Heart left ventricle (tissue), 13 donors: ENCODE measurements around the gene COX10.

Source experiments
- CTCF ChIP-seq, 12 donors: fragments of 200-600 bp; sonication (generic) in 4 of 12; IDR thresholded peaks; one replicate each; pipeline versions ENCODE4 v1.5.0 to v1.8.0; 2018 to 2022; ENCODE audit warnings: antibody characterized with exemption in 12 of 12, mild to moderate bottlenecking in 5 of 12
- POLR2A ChIP-seq, 2 donors: fragments of 450-650 bp; IDR thresholded peaks; one replicate each; pipeline ENCODE4 v1.6.1; 2017; ENCODE audit warnings: antibody characterized with exemption in 2 of 2, mild to moderate bottlenecking in 2 of 2, moderate library complexity in 2 of 2
- donor health status: ischemic (EF 13 %, LVEDD 7.1; RV severe dilation, severe dysfunction).
- donor health status: DM: no; HTN: yes; CAD: no.
- donor health status: DM: no; HTN: no; CAD: no.
- donor health status: ischemic (EF 25% LVEDD 6.9; RV normal size, moderate dysfunction).
- donor health status: ischemic (EF 25% LVEDD 5.7; RV mildly dilated, moderate dysfunction).
- donor health status: ischemic (EF 35%, LVEDD 5.7; RV mildly dilated, moderate dysfunction).
- donor health status: nonischemic (EF 11% LVEDD 7.7; RV severe dilation, severe dysfunction).
- donor health status: DM: yes; HTN: yes; CAD: no.
- donor health status: PGD.
- donor health status: ischemic (EF 29% LVEDD 5.4; RV normal size, mild dysfunction).
- donor health status: nonischemic (EF 23%, LVEDD 6.1; RV moderate dilation, normal function).

GRCh38 chr17:14152721-14153120 is 83.4 kb downstream of the COX10 start:
- TF ChIP-seq CTCF (IDR thresholded peaks at IDR 0.05) (no peak), POLR2A (IDR thresholded peaks at IDR 0.05) (no peak)
